GM23338 (cell line): ENCODE data around the gene GRM5.

Experiments
- CREB1 ChIP-seq: fragments of 250-450 bp; sonication (Bioruptor Pico); IDR thresholded peaks from 2 replicates; pipeline ENCODE4 v1.5.0; 2020; ENCODE audit warnings: low read depth, mild to moderate bottlenecking, moderate library complexity
- ETS1 ChIP-seq: IDR thresholded peaks from 2 replicates; pipeline ENCODE4 v1.6.1; 2016; ENCODE audit warnings: antibody characterized with exemption
- EZH2 ChIP-seq: fragments of 200-600 bp; sonication (generic); IDR thresholded peaks from one replicate; pipeline ENCODE4 v1.8.0; 2017; ENCODE audit warnings: antibody characterized with exemption, mild to moderate bottlenecking, low read depth; ENCODE audit not compliant: unreplicated experiment
- EZH2phosphoT487 ChIP-seq: fragments of 200-600 bp; sonication (generic); IDR thresholded peaks from one replicate; pipeline ENCODE4 v1.8.1; 2018; ENCODE audit warnings: antibody characterized with exemption; ENCODE audit not compliant: unreplicated experiment
- JUNB ChIP-seq: IDR thresholded peaks from one replicate; pipeline ENCODE4 v1.6.1; 2016; ENCODE audit warnings: antibody characterized with exemption; ENCODE audit not compliant: unreplicated experiment
- NANOG ChIP-seq: IDR thresholded peaks from 2 replicates; pipeline ENCODE4 v1.6.1; 2016; ENCODE audit warnings: antibody characterized with exemption, borderline replicate concordance
- POLR2AphosphoS5 ChIP-seq: IDR thresholded peaks from 2 replicates; pipeline ENCODE4 v1.6.1; 2016; ENCODE audit warnings: antibody characterized with exemption, low read depth
- STAT1 ChIP-seq: IDR thresholded peaks from one replicate; pipeline ENCODE4 v1.6.1; 2016; ENCODE audit warnings: antibody characterized with exemption; ENCODE audit not compliant: unreplicated experiment
- ZNF114 ChIP-seq: fragments of 250-450 bp; sonication (Bioruptor Pico); IDR thresholded peaks from 2 replicates; pipeline ENCODE4 v1.5.0; 2020; ENCODE audit warnings: mild to moderate bottlenecking, moderate library complexity
- TF ChIP-seq, protein P1 (sequence below), 2 experiments: fragments of 200-600 bp in 1 of 2; sonication (generic) in 1 of 2; conservative IDR thresholded peaks; 2 replicates each; pipeline versions ENCODE4 v1.5.1 to v1.6.1; 2016 to 2017; ENCODE audit warnings: antibody characterized with exemption in 2 of 2, low read depth in 2 of 2, mild to moderate bottlenecking in 2 of 2, moderate library complexity in 1 of 2
- TF ChIP-seq, protein P2 (sequence below): IDR thresholded peaks from one replicate; pipeline ENCODE4 v1.6.1; 2018; ENCODE audit warnings: antibody characterized with exemption; ENCODE audit not compliant: unreplicated experiment

- TF ChIP-seq JUNB (no peak), EZH2 (no peak), POLR2AphosphoS5 (no peak), STAT1 (no peak), ZNF114 (CRISPR knock-in tag) (no peak), CREB1 (CRISPR knock-in tag) (no peak), NANOG (no peak), ETS1 (no peak), EZH2phosphoT487 (no peak)
- TF ChIP-seq, protein P1, sequence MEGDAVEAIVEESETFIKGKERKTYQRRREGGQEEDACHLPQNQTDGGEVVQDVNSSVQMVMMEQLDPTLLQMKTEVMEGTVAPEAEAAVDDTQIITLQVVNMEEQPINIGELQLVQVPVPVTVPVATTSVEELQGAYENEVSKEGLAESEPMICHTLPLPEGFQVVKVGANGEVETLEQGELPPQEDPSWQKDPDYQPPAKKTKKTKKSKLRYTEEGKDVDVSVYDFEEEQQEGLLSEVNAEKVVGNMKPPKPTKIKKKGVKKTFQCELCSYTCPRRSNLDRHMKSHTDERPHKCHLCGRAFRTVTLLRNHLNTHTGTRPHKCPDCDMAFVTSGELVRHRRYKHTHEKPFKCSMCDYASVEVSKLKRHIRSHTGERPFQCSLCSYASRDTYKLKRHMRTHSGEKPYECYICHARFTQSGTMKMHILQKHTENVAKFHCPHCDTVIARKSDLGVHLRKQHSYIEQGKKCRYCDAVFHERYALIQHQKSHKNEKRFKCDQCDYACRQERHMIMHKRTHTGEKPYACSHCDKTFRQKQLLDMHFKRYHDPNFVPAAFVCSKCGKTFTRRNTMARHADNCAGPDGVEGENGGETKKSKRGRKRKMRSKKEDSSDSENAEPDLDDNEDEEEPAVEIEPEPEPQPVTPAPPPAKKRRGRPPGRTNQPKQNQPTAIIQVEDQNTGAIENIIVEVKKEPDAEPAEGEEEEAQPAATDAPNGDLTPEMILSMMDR (conservative IDR thresholded peaks at IDR 0.05; ENCODE audit: low read depth in 2 of 2) = no peak
- TF ChIP-seq, protein P2, sequence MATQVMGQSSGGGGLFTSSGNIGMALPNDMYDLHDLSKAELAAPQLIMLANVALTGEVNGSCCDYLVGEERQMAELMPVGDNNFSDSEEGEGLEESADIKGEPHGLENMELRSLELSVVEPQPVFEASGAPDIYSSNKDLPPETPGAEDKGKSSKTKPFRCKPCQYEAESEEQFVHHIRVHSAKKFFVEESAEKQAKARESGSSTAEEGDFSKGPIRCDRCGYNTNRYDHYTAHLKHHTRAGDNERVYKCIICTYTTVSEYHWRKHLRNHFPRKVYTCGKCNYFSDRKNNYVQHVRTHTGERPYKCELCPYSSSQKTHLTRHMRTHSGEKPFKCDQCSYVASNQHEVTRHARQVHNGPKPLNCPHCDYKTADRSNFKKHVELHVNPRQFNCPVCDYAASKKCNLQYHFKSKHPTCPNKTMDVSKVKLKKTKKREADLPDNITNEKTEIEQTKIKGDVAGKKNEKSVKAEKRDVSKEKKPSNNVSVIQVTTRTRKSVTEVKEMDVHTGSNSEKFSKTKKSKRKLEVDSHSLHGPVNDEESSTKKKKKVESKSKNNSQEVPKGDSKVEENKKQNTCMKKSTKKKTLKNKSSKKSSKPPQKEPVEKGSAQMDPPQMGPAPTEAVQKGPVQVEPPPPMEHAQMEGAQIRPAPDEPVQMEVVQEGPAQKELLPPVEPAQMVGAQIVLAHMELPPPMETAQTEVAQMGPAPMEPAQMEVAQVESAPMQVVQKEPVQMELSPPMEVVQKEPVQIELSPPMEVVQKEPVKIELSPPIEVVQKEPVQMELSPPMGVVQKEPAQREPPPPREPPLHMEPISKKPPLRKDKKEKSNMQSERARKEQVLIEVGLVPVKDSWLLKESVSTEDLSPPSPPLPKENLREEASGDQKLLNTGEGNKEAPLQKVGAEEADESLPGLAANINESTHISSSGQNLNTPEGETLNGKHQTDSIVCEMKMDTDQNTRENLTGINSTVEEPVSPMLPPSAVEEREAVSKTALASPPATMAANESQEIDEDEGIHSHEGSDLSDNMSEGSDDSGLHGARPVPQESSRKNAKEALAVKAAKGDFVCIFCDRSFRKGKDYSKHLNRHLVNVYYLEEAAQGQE = no peak
Observed at GRCh38 chr11:89021339-89021738, 44.4 kb downstream of the GRM5 start.
